Erythroblast (primary cell): ENCODE data around the gene TMEM130.

Experiments
- GATA1 ChIP-seq: IDR thresholded peaks from 2 replicates; pipeline ENCODE4 v1.6.1; 2011; ENCODE audit warnings: low read depth, mild to moderate bottlenecking, control low read depth, low read length, moderate library complexity
- POLR2A ChIP-seq: IDR thresholded peaks from 2 replicates; pipeline ENCODE4 v1.6.1; 2011; ENCODE audit warnings: mild to moderate bottlenecking, low read length

GRCh38 chr7:98874942-98875341 is 5.1 kb upstream of the TMEM130 start:
- TF ChIP-seq POLR2A (no peak), GATA1 (no peak)
